Ascending aorta (tissue), 2 donors: ENCODE data around the gene P2RY14. TPM values are rescaled to one million over a fixed set of nuclear protein-coding genes. Genes with fewer than 3 reads are reported as not detected.

Experiments used
- DNase-seq, 2 donors: peaks; one replicate each; pipeline ENCODE4 v3.0.0-alpha.2; 2019; ENCODE audit warnings: low spot score in 2 of 2
- H3K27ac ChIP-seq, 2 donors: fragments of 200-600 bp; sonication (generic); one replicate each; pipeline ENCODE4 v1.5.1; 2016 to 2017; ENCODE audit warnings: mild to moderate bottlenecking in 1 of 2
- H3K27me3 ChIP-seq: fragments of 200-600 bp; sonication (generic); one replicate; pipeline ENCODE4 v1.5.1; 2017
- H3K36me3 ChIP-seq, 2 donors: fragments of 200-600 bp; sonication (generic); one replicate each; pipeline ENCODE4 v1.5.1; 2016
- H3K4me1 ChIP-seq, 2 donors: fragments of 200-600 bp; sonication (generic); one replicate each; pipeline ENCODE4 v1.5.1; 2016 to 2017; ENCODE audit warnings: mild to moderate bottlenecking in 1 of 2
- H3K4me3 ChIP-seq, 2 donors: fragments of 200-600 bp; sonication (generic); one replicate each; pipeline ENCODE4 v1.5.1; 2016 to 2017; ENCODE audit warnings: mild to moderate bottlenecking in 1 of 2
- H3K9me3 ChIP-seq, 2 donors: fragments of 200-600 bp; sonication (generic); one replicate each; pipeline ENCODE4 v1.5.1; 2016
- intact Hi-C: fragments of 100-400 bp; cut with DNase I; formaldehyde crosslinking; loops from one replicate; pipeline ENCODE4 v1.15.1; 2023
- total RNA-seq: library from RNA; depleted of rRNA; stranded (reverse); fragments of >200 nt; gene quantifications from one replicate; pipeline ENCODE4 v1.1.0, GENCODE V29; 2016
- TF ChIP-seq, protein P1 (sequence below), 3 experiments: fragments of 200-600 bp in 2 of 3; fragments of 450-650 bp in 1 of 3; sonication (generic) in 2 of 3; IDR thresholded peaks; one replicate each; pipeline ENCODE4 v1.5.1; 2016 to 2019; ENCODE audit warnings: antibody characterized with exemption in 3 of 3, mild to moderate bottlenecking in 1 of 3, moderate library complexity in 1 of 3

The P2RY14 gene
- total RNA-seq, 1 donor from 2014 or later = 2.7 TPM

DNA sequence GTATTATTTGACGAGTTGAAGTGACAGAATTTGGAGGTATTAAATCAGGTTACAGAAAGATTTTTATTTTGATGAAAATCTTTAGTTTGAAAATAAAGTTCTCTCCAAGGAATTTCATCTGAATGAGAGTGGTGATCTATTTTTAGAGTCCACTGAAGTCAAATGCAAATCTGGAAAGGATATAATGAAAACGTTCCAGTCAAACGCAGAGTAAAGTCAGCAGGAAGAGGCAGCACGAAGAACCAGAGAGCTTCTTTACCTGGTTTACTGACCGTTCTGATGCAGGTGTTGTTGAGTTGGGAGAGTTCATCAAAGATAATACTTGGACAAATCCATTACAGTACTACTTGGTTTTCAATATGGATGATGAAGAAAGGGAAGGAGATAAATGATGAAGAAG lies 8.7 kb downstream of the P2RY14 start:
- Histone ChIP-seq H3K4me3 (no peak overlapping the region), H3K36me3 (no peaks in the 10 kb centered on the region), H3K27me3 (no peaks in the 10 kb centered on the region), H3K27ac (no peak overlapping the region), H3K4me1 (no peaks in the 10 kb centered on the region), H3K9me3 (no peaks in the 10 kb centered on the region)
- intact Hi-C loops = no loop called here
- TF ChIP-seq, protein P1, sequence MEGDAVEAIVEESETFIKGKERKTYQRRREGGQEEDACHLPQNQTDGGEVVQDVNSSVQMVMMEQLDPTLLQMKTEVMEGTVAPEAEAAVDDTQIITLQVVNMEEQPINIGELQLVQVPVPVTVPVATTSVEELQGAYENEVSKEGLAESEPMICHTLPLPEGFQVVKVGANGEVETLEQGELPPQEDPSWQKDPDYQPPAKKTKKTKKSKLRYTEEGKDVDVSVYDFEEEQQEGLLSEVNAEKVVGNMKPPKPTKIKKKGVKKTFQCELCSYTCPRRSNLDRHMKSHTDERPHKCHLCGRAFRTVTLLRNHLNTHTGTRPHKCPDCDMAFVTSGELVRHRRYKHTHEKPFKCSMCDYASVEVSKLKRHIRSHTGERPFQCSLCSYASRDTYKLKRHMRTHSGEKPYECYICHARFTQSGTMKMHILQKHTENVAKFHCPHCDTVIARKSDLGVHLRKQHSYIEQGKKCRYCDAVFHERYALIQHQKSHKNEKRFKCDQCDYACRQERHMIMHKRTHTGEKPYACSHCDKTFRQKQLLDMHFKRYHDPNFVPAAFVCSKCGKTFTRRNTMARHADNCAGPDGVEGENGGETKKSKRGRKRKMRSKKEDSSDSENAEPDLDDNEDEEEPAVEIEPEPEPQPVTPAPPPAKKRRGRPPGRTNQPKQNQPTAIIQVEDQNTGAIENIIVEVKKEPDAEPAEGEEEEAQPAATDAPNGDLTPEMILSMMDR (IDR thresholded peaks at IDR 0.05) = no peak
- DNase-seq = no peak

DNA sequence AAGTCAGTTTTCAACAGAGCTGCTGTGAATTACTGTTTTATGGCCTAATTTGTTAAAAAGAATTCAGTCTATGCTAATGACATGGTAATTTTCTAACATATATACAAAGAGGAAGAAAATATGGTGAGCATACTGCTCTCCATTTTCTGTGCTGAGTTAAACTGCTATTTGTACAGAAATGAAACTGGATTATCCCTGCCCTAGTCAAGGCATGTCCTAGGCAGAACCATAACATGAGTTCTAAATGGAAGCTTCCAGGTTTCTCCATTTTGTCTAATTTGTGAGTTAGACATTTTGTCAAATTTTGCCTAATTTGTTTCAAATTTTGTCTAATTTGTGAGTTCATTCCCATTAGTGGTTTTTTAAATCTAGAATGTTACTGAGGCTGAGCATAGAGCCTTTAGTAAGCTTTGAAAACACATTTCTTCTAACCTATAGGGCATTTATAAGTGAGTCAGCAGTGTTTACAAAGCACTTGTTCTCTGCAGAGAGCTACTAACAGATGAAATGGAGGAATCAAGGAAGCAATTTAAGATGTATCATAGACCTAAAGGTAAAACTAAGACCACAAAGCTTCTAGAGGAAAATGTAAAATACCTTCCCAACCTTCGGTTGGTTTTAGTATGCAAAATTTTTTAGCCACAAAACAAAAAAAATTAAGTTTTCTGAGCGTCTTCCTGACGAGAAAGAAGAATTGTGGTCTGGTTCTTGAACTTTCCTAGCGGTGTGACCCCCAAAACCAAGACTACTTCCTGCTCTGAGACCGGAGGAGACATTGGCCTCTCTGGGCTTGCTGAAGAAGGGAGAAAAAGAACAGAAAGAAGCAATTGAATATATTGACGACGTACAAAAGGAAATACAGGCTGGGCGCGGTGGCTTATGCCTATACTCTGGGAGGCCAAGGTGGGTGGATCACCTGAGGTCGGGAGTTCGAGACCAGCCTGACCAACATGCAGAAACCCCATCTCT lies 9.8 kb downstream of the P2RY14 start:
- no peaks in the 10 kb centered on the region for H3K27me3 ChIP-seq
- H3K9me3 ChIP-seq = no peaks in the 10 kb centered on the region
- H3K27ac ChIP-seq = no peak overlapping the region
- no peak overlapping the region for H3K4me3 ChIP-seq
- intact Hi-C loops = no loop called here
- H3K4me1 ChIP-seq = no peaks in the 10 kb centered on the region
- H3K36me3 ChIP-seq = no peaks in the 10 kb centered on the region
- no peak for DNase-seq
- TF ChIP-seq, protein P1 (IDR thresholded peaks at IDR 0.05) = no peak

DNA sequence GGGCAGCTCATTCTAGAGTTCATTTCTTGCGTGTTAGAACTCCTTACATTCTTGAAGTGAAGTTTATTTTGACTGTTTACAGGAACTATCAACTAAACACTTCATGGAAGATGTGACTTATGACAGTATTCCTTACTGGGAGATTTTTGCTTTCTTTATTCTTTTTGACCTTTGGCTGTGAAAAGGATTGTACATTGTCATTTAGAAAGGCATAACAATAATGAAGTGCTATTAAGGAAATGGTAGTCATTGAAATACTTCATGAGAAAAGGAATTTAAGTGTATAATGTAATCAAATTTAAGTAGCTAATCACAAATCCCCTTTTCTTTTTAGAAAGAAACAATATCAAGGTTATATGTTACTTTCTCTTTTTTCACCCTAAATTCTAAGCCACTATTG lies 11.3 kb downstream of the P2RY14 start:
- no peaks in the 10 kb centered on the region for H3K36me3 ChIP-seq
- intact Hi-C loops = no loop called here
- no peak overlapping the region for H3K27ac ChIP-seq
- TF ChIP-seq, protein P1 (IDR thresholded peaks at IDR 0.05) = no peak
- no peaks in the 10 kb centered on the region for H3K4me1 ChIP-seq
- H3K27me3 ChIP-seq = no peaks in the 10 kb centered on the region
- H3K4me3 ChIP-seq = no peak overlapping the region
- DNase-seq = no peak
- no peaks in the 10 kb centered on the region for H3K9me3 ChIP-seq

DNA sequence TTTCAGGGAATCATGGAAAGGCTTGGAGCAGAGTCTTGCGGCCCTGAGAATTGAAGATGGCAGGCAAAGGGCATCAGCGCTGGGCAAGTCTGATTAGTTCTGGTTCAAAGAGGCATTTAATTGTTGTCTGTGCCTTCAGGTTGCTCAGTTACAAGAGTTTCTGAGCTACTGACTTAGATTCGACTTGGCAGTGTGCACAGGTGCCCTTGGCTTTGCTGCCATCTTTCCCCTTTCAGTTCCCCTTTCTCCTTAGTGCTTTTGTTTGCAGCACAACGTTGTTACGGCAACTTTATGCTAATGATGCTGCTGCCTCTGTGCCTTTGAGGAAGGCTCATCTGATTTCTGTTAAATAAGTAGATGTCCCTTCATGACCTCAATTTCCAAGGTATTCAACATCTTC lies 12.5 kb downstream of the P2RY14 start:
- no peaks in the 10 kb centered on the region for H3K4me1 ChIP-seq
- TF ChIP-seq, protein P1 (IDR thresholded peaks at IDR 0.05) = no peak
- no peak overlapping the region for H3K27ac ChIP-seq
- intact Hi-C loops = no loop called here
- no peak for DNase-seq
- no peak overlapping the region for H3K4me3 ChIP-seq
- no peaks in the 10 kb centered on the region for H3K36me3 ChIP-seq
- H3K27me3 ChIP-seq = no peaks in the 10 kb centered on the region
- H3K9me3 ChIP-seq = no peaks in the 10 kb centered on the region

DNA sequence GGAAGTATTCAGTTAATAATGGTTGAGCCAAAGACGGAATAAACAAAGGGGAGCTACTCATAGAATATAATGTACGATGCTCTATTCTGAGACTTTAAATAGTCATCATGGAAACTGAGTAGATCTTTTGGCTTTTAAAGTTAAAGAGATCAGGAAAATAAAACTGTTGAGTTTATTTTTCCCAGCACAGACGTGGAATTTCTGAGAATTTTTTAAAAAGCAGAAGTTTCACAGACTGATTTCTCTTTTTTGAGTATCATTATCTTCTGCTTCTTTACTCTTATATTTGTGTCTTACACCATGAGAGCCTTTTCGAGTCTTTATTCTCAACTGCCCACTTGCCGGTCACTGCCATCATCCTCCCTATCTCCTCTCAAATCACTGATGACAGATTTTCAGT lies 13.2 kb downstream of the P2RY14 start:
- TF ChIP-seq, protein P1 (IDR thresholded peaks at IDR 0.05) = no peak
- no peak overlapping the region for H3K27ac ChIP-seq
- H3K4me1 ChIP-seq = no peaks in the 10 kb centered on the region
- H3K9me3 ChIP-seq = no peaks in the 10 kb centered on the region
- intact Hi-C loops = no loop called here
- H3K27me3 ChIP-seq = no peaks in the 10 kb centered on the region
- H3K4me3 ChIP-seq = no peak overlapping the region
- no peak for DNase-seq
- no peaks in the 10 kb centered on the region for H3K36me3 ChIP-seq
